ENCODE results near the gene EPB41L3. TPM values are rescaled to one million over a fixed set of nuclear protein-coding genes. Genes with fewer than 3 reads are reported as not detected.

Gene EPB41L3
- total RNA-seq (24.5 and 31.7 TPM in 2 replicates), polyA plus RNA-seq (20.8 and 22.9 TPM in 2 replicates)

DNA sequence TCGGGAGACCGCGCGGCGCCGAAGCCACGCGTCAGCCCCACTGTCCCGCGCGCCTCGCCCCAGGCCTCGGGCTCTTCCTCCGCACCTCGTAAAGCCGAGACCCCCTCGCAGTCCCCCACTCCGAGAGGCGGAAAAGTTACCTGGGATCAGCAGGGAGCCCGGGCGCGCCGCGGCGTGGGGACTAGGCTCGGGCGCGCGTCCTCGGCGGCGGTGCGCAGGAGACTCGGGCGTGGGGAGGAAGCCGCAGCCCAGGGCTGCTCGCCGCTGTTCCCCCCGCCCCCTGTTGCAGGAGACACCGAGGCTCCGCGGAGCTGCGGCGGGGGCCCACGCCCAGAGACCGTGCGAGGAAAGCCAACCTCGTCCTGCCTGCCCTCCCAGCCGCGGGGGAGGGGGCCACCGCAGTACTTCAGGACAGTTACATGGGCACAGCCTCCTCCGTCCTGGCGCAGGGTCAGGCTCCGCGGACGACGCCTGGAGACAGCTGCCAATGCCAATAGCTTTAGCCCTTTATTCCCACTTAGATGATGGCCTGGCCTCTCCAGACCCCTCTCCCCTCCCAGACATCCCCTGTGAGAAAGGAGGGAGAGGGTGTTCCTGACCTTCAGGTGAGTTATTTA is at the start of gene EPB41L3:
EPB41L3 (minus strand) TSS at position 225 of the 617 bp plus-strand sequence. CDS start 54,814 bp downstream, outside the sequence.
- H3K27me3 ChIP-seq, result peaks cover 6% of the 10 kb centered on the region
- peak within 1 kb of the TSS; percentile 65 for H2AFZ ChIP-seq
- peak; percentile 52 for DNase-seq (ENCODE audit: low spot score)
- H3K4me3 ChIP-seq, result peak within 1 kb of the TSS; percentile 86
- WGBS (ENCODE audit: low lambda C conversion rate, missing lambda C conversion rate), result 1% methylated on average over 43 of the region's 57 CpGs
- H3K4me1 ChIP-seq (ENCODE audit: insufficient read depth), result peaks cover 5% of the 10 kb centered on the region
- TF ChIP-seq, protein P1, sequence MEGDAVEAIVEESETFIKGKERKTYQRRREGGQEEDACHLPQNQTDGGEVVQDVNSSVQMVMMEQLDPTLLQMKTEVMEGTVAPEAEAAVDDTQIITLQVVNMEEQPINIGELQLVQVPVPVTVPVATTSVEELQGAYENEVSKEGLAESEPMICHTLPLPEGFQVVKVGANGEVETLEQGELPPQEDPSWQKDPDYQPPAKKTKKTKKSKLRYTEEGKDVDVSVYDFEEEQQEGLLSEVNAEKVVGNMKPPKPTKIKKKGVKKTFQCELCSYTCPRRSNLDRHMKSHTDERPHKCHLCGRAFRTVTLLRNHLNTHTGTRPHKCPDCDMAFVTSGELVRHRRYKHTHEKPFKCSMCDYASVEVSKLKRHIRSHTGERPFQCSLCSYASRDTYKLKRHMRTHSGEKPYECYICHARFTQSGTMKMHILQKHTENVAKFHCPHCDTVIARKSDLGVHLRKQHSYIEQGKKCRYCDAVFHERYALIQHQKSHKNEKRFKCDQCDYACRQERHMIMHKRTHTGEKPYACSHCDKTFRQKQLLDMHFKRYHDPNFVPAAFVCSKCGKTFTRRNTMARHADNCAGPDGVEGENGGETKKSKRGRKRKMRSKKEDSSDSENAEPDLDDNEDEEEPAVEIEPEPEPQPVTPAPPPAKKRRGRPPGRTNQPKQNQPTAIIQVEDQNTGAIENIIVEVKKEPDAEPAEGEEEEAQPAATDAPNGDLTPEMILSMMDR (IDR thresholded peaks at IDR 0.05; ENCODE audit: poor library complexity), result no peak
- no peak for TF ChIP-seq EZH2 (IDR thresholded peaks at IDR 0.05; ENCODE audit: borderline replicate concordance)
- no peak for TF ChIP-seq EZH2phosphoT487 (IDR thresholded peaks at IDR 0.05; ENCODE audit: low read depth, severe bottlenecking, unreplicated experiment)
- no peaks in the 10 kb centered on the region for H4K20me1 ChIP-seq (ENCODE audit: insufficient read depth, poor library complexity, severe bottlenecking)
- no peaks in the 10 kb centered on the region for H3K9me2 ChIP-seq (replicated peaks; ENCODE audit: insufficient read depth)
- peak within 1 kb of the TSS; percentile 41 for H3K27ac ChIP-seq
- no peaks in the 10 kb centered on the region for H3K36me3 ChIP-seq (replicated peaks; ENCODE audit: insufficient read depth, low read depth)
- H3K79me2 ChIP-seq, result peaks cover 8% of the 10 kb centered on the region
- H3K4me2 ChIP-seq, result peak within 1 kb of the TSS; percentile 93
- H3K9me3 ChIP-seq (ENCODE audit: low read depth), result no peaks in the 10 kb centered on the region

GRCh38 chr18:5588529-5588928 is 44.7 kb upstream of the EPB41L3 start:
- DNase-seq (ENCODE audit: low spot score), result peak; percentile 10
- Histone ChIP-seq H3K4me1 (ENCODE audit: insufficient read depth) (no peaks in the 10 kb centered on the region), H3K9me3 (ENCODE audit: low read depth) (no peaks in the 10 kb centered on the region), H4K20me1 (ENCODE audit: insufficient read depth, poor library complexity, severe bottlenecking) (no peaks in the 10 kb centered on the region), H2AFZ (no peak overlapping the region), H3K27me3 (no peaks in the 10 kb centered on the region), H3K79me2 (no peaks in the 10 kb centered on the region), H3K36me3 (replicated peaks; ENCODE audit: insufficient read depth, low read depth) (no peaks in the 10 kb centered on the region), H3K4me2 (no peak overlapping the region), H3K27ac (no peak overlapping the region), H3K9me2 (replicated peaks; ENCODE audit: insufficient read depth) (no peaks in the 10 kb centered on the region), H3K4me3 (no peak overlapping the region)
- TF ChIP-seq, protein P1 (IDR thresholded peaks at IDR 0.05; ENCODE audit: poor library complexity), result no peak
- TF ChIP-seq EZH2 (IDR thresholded peaks at IDR 0.05; ENCODE audit: borderline replicate concordance), result no peak
- no peak for TF ChIP-seq EZH2phosphoT487 (IDR thresholded peaks at IDR 0.05; ENCODE audit: low read depth, severe bottlenecking, unreplicated experiment)

- Histone ChIP-seq H3K27ac (no peak overlapping the region), H3K79me2 (no peaks in the 10 kb centered on the region), H3K4me1 (ENCODE audit: insufficient read depth) (peaks cover 7% of the 10 kb centered on the region), H2AFZ (no peak overlapping the region), H3K9me3 (ENCODE audit: low read depth) (no peaks in the 10 kb centered on the region), H3K4me2 (no peak overlapping the region), H3K9me2 (replicated peaks; ENCODE audit: insufficient read depth) (no peaks in the 10 kb centered on the region), H3K27me3 (no peaks in the 10 kb centered on the region), H3K4me3 (no peak overlapping the region), H3K36me3 (replicated peaks; ENCODE audit: insufficient read depth, low read depth) (no peaks in the 10 kb centered on the region), H4K20me1 (ENCODE audit: insufficient read depth, poor library complexity, severe bottlenecking) (no peaks in the 10 kb centered on the region)
- TF ChIP-seq, protein P1 (IDR thresholded peaks at IDR 0.05; ENCODE audit: poor library complexity), result no peak
- no peak for TF ChIP-seq EZH2phosphoT487 (IDR thresholded peaks at IDR 0.05; ENCODE audit: low read depth, severe bottlenecking, unreplicated experiment)
- 58% methylated on average over 3 of the region's 3 CpGs for WGBS (ENCODE audit: low lambda C conversion rate, missing lambda C conversion rate)
- no peak for DNase-seq (ENCODE audit: low spot score)
Observed at GRCh38 chr18:5585653-5586052, 41.9 kb upstream of the EPB41L3 start.
